ENCODE data around the gene USP40. TPM values are rescaled to one million over a fixed set of nuclear protein-coding genes. Genes with fewer than 3 reads are reported as not detected.

The USP40 gene
- total RNA-seq, 1 experiment from 2014 or later: 127 TPM

GRCh38 chr2:233453111-233453915 lies 113.3 kb downstream of the USP40 start:
- BruUV-seq (replicated peaks): no TSS peak
- Histone ChIP-seq H3K9me2 (ENCODE audit: insufficient read depth) (no peaks in the 10 kb centered on the region), H3K27me3 (ENCODE audit: insufficient read depth, low read depth) (no peaks in the 10 kb centered on the region), H4K20me1 (ENCODE audit: insufficient read depth) (no peaks in the 10 kb centered on the region), H2AFZ (no peak overlapping the region), H3F3A (ENCODE audit: insufficient read depth, low read depth) (no peaks in the 10 kb centered on the region), H3K79me2 (ENCODE audit: low read depth) (no peaks in the 10 kb centered on the region), H3K36me3 (ENCODE audit: low read depth) (peaks cover 41% of the 10 kb centered on the region), H3K9me3 (ENCODE audit: insufficient read depth, low read depth) (no peaks in the 10 kb centered on the region), H3K4me3 (no peak overlapping the region), H3K27ac (no peak overlapping the region), H3K4me2 (no peak overlapping the region), H3K4me1 (replicated peaks; ENCODE audit: insufficient read depth) (no peaks in the 10 kb centered on the region)
- ChIA-PET CTCF (interaction anchor here (0.6 kb wide), 1 partner anchor 1223 kb away, joined by 3 read pairs; no protein-coding TSS in a partner anchor), POLR2A (ENCODE audit: unreplicated experiment) (no interaction called here)
- TF ChIP-seq EZH2 (IDR thresholded peaks at IDR 0.05; ENCODE audit: low read depth): no peak
- TF ChIP-seq, protein P1, sequence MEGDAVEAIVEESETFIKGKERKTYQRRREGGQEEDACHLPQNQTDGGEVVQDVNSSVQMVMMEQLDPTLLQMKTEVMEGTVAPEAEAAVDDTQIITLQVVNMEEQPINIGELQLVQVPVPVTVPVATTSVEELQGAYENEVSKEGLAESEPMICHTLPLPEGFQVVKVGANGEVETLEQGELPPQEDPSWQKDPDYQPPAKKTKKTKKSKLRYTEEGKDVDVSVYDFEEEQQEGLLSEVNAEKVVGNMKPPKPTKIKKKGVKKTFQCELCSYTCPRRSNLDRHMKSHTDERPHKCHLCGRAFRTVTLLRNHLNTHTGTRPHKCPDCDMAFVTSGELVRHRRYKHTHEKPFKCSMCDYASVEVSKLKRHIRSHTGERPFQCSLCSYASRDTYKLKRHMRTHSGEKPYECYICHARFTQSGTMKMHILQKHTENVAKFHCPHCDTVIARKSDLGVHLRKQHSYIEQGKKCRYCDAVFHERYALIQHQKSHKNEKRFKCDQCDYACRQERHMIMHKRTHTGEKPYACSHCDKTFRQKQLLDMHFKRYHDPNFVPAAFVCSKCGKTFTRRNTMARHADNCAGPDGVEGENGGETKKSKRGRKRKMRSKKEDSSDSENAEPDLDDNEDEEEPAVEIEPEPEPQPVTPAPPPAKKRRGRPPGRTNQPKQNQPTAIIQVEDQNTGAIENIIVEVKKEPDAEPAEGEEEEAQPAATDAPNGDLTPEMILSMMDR (conservative IDR thresholded peaks at IDR 0.05): no peak
- intact Hi-C loops (cut with micrococcal nuclease; ENCODE audit: unreplicated experiment): no loop called here
- DNase-seq: no peak

DNA sequence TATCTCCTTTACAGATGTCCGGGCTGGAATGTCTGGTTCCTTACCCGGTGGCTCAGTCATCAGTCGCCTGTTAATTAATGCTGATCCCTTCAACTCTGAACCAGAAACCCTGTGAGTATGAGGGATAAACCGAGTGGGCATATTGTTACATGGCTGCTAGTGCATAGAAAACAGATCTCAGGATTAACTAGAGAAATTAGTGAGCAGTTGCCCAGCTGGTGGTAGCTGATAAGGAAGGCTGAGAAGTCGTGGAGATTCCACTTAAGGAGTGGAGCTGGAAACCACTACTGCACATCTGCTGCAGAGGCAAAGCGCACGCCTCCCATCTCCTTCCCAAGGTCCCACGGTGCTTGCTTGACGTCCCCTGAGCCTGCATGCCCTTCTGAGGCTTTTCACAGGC lies 114.6 kb downstream of the USP40 start:
- no peaks in the 10 kb centered on the region for H3K4me1 ChIP-seq (replicated peaks; ENCODE audit: insufficient read depth)
- intact Hi-C loops (cut with micrococcal nuclease; ENCODE audit: unreplicated experiment): no loop called here
- H4K20me1 ChIP-seq (ENCODE audit: insufficient read depth): no peaks in the 10 kb centered on the region
- DNase-seq: no peak
- H3F3A ChIP-seq (ENCODE audit: insufficient read depth, low read depth): no peaks in the 10 kb centered on the region
- H3K36me3 ChIP-seq (ENCODE audit: low read depth): peaks cover 36% of the 10 kb centered on the region
- ChIA-PET POLR2A (ENCODE audit: unreplicated experiment) (no interaction called here), CTCF (interaction anchor here (0.7 kb wide), 1 partner anchor 514 kb away, joined by 4 read pairs; no protein-coding TSS in a partner anchor)
- H2AFZ ChIP-seq: no peak overlapping the region
- no peaks in the 10 kb centered on the region for H3K9me2 ChIP-seq (ENCODE audit: insufficient read depth)
- no peak for TF ChIP-seq EZH2 (IDR thresholded peaks at IDR 0.05; ENCODE audit: low read depth)
- TF ChIP-seq, protein P1 (conservative IDR thresholded peaks at IDR 0.05): no peak
- H3K4me3 ChIP-seq: no peak overlapping the region
- no peak overlapping the region for H3K4me2 ChIP-seq
- H3K27ac ChIP-seq: no peak overlapping the region
- no peaks in the 10 kb centered on the region for H3K79me2 ChIP-seq (ENCODE audit: low read depth)
- no peaks in the 10 kb centered on the region for H3K9me3 ChIP-seq (ENCODE audit: insufficient read depth, low read depth)
- no TSS peak for BruUV-seq (replicated peaks)
- H3K27me3 ChIP-seq (ENCODE audit: insufficient read depth, low read depth): no peaks in the 10 kb centered on the region

DNA sequence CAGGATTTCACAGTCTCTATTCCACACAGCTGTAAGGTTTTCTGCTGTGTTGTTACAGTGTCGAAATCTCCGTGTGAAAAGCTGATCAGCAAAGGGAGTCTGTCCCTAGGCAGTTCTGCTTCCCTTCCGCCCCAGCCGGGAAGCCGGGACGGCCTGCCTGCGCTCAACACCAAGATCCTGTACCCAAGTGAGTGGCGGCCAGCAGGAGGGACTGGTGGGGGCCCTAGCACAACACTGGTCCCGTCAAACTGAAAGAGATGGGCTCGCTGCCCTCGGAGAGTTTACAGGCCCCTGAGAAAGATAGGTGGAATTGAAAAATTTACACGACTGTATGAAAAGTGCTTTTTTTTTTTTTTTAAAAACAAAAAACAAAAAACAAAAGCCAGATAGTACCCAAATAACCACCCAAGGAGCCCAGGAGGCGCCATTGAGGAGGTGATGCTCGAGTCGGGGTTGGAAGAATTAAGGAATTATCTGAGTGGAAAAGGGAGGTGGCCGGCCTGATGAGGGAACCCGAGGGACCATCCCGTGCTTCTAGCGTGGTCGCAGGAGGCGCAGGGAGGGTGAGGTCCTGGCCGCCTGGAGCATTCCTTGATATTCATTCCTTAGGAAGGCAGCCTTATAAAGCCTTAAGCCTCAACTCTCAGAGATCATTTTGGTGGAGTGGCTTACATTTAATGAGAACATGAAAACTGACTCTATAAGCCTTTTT lies 115.6 kb downstream of the USP40 start:
- Histone ChIP-seq H3K4me1 (replicated peaks; ENCODE audit: insufficient read depth) (no peaks in the 10 kb centered on the region), H3K4me2 (no peak overlapping the region), H3K36me3 (ENCODE audit: low read depth) (peaks cover 32% of the 10 kb centered on the region), H3K27ac (no peak overlapping the region), H3K4me3 (no peak overlapping the region), H4K20me1 (ENCODE audit: insufficient read depth) (no peaks in the 10 kb centered on the region), H3F3A (ENCODE audit: insufficient read depth, low read depth) (no peaks in the 10 kb centered on the region), H3K79me2 (ENCODE audit: low read depth) (no peaks in the 10 kb centered on the region), H3K9me3 (ENCODE audit: insufficient read depth, low read depth) (no peaks in the 10 kb centered on the region), H3K27me3 (ENCODE audit: insufficient read depth, low read depth) (no peaks in the 10 kb centered on the region), H2AFZ (no peak overlapping the region), H3K9me2 (ENCODE audit: insufficient read depth) (no peaks in the 10 kb centered on the region)
- TF ChIP-seq EZH2 (IDR thresholded peaks at IDR 0.05; ENCODE audit: low read depth): no peak
- TF ChIP-seq, protein P1 (conservative IDR thresholded peaks at IDR 0.05): no peak; the same call in 1 of the 2 replicates
- no peak for DNase-seq
- CTCF ChIA-PET: no interaction called here
- POLR2A ChIA-PET (ENCODE audit: unreplicated experiment): no interaction called here
- intact Hi-C loops (cut with micrococcal nuclease; ENCODE audit: unreplicated experiment): no loop called here
- no TSS peak for BruUV-seq (replicated peaks)

Measured in PC-9 (cell line).